Measurements from ENCODE around the gene IMMP2L.
"Not testable (repeated sequence)": the region's sequence is repeated elsewhere in the genome, so short reads cannot be mapped to it uniquely, and the experiment has no call there.

IMMP2L gene
- 11.7 to 13.9 (median 11.9) reads per million in 3 experiments for total RNA-seq

- DNase-seq = peak; percentile 86
These were observed at the start of gene IMMP2L for GRCh38 chr7:111561904-111562732. Gene IMMP2L, minus strand, starts transcription at chr7:111562492.

- DNase-seq = not testable (repeated sequence)
These were observed 47.4 kb upstream of the IMMP2L start for GRCh38 chr7:111609483-111610254.

- DNase-seq = no peak
These were observed 45.3 kb upstream of the IMMP2L start for GRCh38 chr7:111607621-111608020.

GRCh38 chr7:111605246-111605645, 43.0 kb upstream of the IMMP2L start:
- DNase-seq = no peak

GRCh38 chr7:111600091-111600490, 37.8 kb upstream of the IMMP2L start:
- DNase-seq = no peak

GRCh38 chr7:111595780-111596179, 33.5 kb upstream of the IMMP2L start:
- no peak for DNase-seq

- no peak for DNase-seq
These were observed 32.3 kb upstream of the IMMP2L start for GRCh38 chr7:111594602-111595001.

GRCh38 chr7:111593343-111593742, 31.1 kb upstream of the IMMP2L start:
- no peak for DNase-seq

GRCh38 chr7:111588065-111588433, 25.8 kb upstream of the IMMP2L start:
- DNase-seq = no peak

- no peak for DNase-seq
These were observed 25.2 kb upstream of the IMMP2L start for GRCh38 chr7:111587410-111588064.

- no peak for DNase-seq
These were observed 24.6 kb upstream of the IMMP2L start for GRCh38 chr7:111586711-111587409.

GRCh38 chr7:111581784-111582488, 19.6 kb upstream of the IMMP2L start:
- not testable (repeated sequence) for DNase-seq

GRCh38 chr7:111581207-111581606, 18.9 kb upstream of the IMMP2L start:
- DNase-seq = not testable (repeated sequence)

- DNase-seq = no peak
These were observed 16.5 kb upstream of the IMMP2L start for GRCh38 chr7:111578754-111579153.

- no peak for DNase-seq
These were observed 9.4 kb upstream of the IMMP2L start for GRCh38 chr7:111571720-111572119.

GRCh38 chr7:111568870-111569462, 6.7 kb upstream of the IMMP2L start:
- DNase-seq = no peak

- DNase-seq = no peak
These were observed 6.1 kb upstream of the IMMP2L start for GRCh38 chr7:111568419-111568818.

GRCh38 chr7:111564078-111564477, 1.8 kb upstream of the IMMP2L start:
- DNase-seq = no peak

- DNase-seq = no peak
These were observed 713 bp downstream of the IMMP2L start for GRCh38 chr7:111561654-111561903.

GRCh38 chr7:111560773-111561653, 1.3 kb downstream of the IMMP2L start:
- no peak for DNase-seq

- no peak for DNase-seq
These were observed 3.3 kb downstream of the IMMP2L start for GRCh38 chr7:111558991-111559390.

Data from central memory CD4-positive, alpha-beta T cell (primary cell).